HG03442 (cell line): ENCODE results near the gene PTAR1.

Experiments used
- ATAC-seq: cut with Tn5 transposase; IDR thresholded peaks from one replicate; pipeline ENCODE4 v1.9.1; 2021; ENCODE audit warnings: mild to moderate bottlenecking, moderate library complexity; ENCODE audit not compliant: unreplicated experiment

The PTAR1 gene

GRCh38 chr9:69674716-69675438 is 84.9 kb downstream of the PTAR1 start:
- no peak for ATAC-seq

DNA sequence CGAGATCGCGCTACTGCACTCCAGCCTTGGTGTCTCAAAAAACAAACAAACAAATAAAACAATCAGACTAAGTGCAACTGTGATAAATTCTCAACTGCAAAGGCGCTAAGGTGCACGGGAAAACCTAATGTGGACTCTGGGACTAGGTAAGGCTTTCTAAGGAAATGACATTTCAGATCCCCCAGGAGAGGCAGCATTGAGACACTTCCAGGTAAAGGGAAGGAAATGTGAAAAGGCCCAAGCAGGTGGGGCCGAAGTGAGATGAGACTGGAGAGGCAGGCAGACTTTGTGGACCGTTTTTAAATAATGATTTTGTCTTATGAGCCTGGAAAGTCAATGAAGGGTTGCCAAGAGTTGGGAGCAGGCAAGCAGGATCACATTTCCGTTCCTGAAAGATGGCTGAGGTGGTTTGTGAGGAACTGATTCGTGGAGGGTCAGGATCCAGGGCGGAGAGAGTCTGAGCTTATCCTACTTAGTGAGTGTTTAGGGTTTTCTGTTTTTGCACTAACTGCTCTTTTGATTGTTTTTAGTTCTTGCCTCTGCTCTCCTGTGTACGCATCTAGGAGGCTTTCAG is 85.6 kb downstream of the PTAR1 start:
- no peak for ATAC-seq

DNA sequence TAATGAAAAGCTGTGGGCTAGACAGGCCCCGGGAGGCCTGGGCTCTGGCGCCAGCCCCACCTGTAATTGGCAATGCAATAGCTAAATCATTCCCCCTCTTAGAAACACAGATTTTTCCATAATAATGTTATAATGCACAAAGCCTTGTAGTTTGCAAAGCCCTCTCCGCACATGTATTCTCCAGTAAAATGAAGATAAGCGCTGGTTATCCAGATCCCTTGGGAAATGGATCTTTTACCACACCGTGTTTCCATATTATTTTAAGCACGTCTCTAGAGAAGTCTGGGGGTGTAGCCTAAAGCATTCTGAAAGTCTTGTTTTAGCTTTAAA is 86.5 kb downstream of the PTAR1 start:
- ATAC-seq, result no peak

- peak; percentile 95 for ATAC-seq
Measured at GRCh38 chr9:69672596-69673310, 87.1 kb downstream of the PTAR1 start.

DNA sequence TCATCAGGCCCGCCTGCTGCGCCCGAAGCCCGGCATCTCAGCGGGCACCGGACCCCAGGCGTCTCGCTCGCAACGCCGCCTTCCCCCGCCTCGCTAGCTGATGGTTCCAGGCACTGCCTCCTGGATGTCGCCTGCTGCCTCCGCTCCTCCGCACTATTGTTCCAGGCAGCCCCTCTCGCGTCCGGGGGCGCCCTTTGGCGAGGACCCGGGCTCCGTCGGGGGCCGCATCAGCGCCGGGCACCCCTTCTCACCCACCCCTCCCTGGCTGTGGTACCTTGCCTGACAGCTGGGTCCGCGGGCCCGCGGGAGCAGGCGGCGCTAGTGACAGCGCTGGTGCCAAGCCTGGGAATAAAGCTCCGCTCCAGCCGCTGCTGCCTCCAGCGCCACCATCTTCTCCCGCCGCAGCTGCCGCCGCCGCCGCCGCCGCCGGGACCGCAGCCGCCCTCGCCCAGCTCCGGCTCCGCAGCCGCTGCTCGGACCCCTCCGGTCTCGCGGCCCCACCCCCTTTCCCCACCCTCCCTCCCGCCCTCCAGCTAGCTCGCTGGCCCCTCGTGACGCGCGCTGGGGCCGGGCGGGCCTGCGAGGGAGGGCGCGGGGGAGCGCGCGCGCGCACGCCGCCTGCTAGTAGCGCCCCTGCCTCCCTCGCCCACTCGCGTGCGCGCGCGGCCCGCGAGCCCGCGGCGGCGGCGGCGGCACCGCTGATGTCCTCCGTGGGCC is 87.8 kb downstream of the PTAR1 start, which contains the start of gene APBA1:
TSS of gene APBA1 (minus strand) at position 493 of the 717 bp plus-strand sequence.
- peak; percentile 40 for ATAC-seq

DNA sequence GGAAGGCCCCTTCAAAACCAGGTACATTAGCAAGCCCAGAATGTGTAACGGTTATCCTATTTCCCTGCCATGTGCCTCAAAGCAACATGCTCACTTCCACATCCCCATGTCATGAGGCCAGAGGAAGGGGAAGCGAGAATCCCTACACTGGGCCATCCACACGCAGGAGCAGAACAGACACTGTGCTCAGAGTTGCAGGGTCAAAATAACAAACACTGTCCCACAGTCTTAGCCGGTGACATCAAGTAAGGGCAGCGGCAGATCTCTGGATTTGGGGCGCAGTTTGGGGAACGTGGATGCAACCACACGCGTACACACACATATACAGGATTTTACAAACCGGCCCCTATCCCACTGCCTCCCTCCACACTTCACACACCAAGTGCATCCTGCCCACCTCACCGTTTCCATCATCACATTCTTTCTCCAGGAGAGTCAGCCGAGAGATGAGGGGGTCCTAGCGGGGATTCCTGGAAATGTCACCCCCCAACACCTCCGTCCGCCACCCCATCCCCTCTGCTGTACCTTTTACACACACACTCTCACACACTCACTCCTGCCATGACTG is 88.4 kb downstream of the PTAR1 start:
- ATAC-seq, result no peak

DNA sequence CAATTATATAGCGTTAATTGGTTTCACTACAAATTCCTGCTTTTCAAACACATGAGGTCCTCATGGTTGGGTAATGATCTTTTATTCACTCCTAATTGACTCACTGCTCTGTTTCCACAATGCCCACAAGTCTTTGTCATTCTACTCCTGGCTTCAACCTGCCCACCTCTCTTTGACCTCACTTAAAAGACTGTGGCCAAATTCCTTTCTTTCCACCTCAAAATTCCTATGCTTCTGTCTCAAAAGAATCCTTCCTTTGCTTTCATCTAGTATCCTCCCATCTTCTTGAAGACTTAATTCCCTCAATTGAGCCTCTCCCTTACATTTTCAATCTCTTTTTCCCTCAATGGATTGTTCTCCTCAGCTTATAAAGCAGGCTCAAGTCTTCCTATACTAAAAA is 92.5 kb downstream of the PTAR1 start:
- no peak for ATAC-seq

DNA sequence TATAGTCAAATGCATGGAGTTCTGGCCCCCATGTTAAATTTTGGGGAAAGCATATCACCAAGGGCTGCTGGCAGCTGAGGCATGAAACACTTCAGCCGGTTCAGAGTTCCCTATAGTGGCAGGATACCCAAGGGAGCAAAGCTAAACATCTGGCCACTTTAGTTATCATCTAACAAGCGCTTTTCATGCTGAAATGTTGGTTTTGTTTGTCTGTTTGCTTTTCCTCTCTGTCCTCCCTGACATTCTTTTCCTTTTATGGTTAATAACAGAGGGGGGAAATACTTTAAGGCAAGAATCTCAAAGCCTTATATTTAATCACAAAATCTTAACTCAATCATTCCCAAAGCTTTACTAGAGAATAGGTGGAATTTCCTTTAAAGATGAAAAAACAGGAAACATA is 99.5 kb downstream of the PTAR1 start:
- no peak for ATAC-seq
